ENCODE results near the gene LGALS12.

DNA sequence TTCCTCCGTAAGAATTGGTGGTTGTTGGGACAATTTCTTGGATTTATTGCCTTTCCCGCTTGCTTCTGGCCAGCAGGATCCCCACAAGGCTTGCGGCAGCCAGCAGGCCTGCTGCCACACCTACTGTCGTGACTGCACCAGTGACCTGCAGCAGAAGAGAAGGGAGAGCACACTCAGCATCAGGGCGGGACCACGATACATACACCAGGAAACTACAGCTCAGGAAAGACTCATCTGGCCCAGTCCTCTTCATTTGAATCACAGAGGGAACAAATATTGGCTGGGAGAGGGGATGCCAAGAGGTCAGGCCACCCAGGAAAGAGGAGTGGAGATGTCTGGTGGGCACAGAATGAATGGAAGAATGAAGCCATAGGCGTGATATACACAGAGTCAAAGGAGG is 47.0 kb downstream of the LGALS12 start:
- TF ChIP-seq CTCF (IDR thresholded peaks at IDR 0.05; ENCODE audit: insufficient read depth, low read length, poor library complexity, severe bottlenecking), result no peak
- TF ChIP-seq EZH2phosphoT487 (conservative IDR thresholded peaks at IDR 0.05; ENCODE audit: low read length), result no peak

All from SU-DHL-6 (cell line).